Measurements from ENCODE around the gene STXBP2.

STXBP2 gene

DNA sequence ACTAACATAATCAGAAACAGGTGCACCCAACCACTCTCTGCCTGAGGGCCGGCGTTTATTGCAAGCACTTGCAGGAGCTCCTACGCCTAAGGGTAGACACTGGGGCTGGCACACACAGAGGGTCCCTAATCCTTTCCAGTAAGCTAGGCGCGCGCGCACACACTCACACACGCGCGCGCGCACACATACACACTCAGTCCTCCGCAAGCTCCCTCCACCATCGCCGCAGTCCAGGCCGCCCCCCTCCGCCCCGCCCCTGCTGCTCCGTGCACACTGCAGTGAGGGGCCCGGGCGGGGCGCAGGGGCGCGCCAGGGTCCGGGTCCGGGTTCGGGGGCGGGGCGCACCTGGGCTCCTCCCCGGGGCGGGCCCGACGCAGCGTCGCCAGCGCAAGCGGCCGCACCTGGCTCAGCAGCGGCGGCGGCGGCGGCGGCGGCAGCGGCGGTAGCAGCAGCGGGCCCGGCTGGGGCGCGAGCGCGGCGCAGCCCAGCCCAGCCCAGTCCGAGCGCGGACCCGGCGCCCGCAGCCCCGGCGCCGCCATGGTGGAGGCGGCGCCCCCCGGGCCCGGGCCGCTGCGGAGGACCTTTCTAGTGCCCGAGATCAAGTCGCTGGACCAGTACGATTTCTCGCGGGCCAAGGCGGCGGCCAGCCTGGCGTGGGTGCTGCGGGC, 41.3 kb upstream of the STXBP2 start, which contains the start of gene CAMSAP3 (continued):
- TF ChIP-seq, protein P1, sequence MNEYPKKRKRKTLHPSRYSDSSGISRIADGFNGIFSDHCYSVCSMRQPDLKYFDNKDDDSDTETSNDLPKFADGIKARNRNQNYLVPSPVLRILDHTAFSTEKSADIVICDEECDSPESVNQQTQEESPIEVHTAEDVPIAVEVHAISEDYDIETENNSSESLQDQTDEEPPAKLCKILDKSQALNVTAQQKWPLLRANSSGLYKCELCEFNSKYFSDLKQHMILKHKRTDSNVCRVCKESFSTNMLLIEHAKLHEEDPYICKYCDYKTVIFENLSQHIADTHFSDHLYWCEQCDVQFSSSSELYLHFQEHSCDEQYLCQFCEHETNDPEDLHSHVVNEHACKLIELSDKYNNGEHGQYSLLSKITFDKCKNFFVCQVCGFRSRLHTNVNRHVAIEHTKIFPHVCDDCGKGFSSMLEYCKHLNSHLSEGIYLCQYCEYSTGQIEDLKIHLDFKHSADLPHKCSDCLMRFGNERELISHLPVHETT (tag by site-specific recombination; IDR thresholded peaks at IDR 0.05), result no peak
- TF ChIP-seq ZNF211 (tag by site-specific recombination; IDR thresholded peaks at IDR 0.05; ENCODE audit: low read depth), result no peak
- TF ChIP-seq SALL2 (tag by site-specific recombination; IDR thresholded peaks at IDR 0.05; ENCODE audit: borderline replicate concordance), result no peak

DNA sequence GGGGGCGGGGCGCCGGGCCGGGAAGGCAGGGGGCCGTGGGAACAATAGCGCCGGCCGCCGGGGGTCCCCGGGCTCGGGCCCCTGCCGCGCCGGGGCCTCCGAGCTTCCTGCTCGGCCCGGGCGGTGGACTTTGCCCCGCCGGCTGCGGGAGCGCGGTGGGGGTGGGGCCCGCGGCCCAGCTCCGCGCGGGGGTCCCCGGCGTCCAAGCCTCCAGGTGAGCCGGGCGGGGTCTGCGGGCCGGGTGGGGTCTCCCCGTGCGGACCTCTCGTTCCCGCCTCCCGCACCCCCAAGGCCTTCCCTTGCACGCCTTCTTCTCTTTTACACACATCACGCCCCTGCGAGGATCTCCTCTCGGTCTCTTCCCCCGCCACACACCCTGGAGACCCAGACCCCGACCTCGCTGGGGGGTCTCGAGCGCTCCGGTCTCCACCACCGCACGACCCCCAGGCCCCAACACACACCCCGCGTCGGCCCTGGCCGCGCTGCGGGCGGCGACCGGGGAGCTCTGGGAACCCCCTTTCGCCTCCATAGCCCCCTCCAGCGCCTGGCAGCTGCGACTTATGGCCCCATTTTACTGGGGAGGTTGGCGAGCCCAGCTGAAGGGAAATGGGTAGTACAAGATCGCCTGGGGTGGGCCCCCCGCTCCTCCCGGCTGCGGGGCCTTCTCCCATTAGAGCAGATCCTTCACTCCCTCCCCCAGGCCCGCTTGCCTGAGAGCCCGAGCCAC, 40.5 kb upstream of the STXBP2 start:
- Histone ChIP-seq H3K27ac (ENCODE audit: extremely low read depth, low read depth, low read length) (no peak overlapping the region; the same call in 1 of the 2 replicates), H3K36me3 (ENCODE audit: control insufficient read depth in 2 of 2, insufficient read depth in 1 of 2, low read length in 2 of 2) (peaks cover 0 to 3% of the 10 kb centered on the region in 2 experiments; a peak in 2 of 3 replicates), H3K4me3 (ENCODE audit: low read depth, low read length) (peak overlapping the region; percentile 70), H3K9me3 (ENCODE audit: control insufficient read depth, insufficient read depth, low read depth, low read length) (no peaks in the 10 kb centered on the region), H3K4me1 (ENCODE audit: control insufficient read depth, insufficient read depth, low read length) (peaks cover 8% of the 10 kb centered on the region)
- CTCF ChIA-PET, result interaction anchor here (1.0 to 6.5 kb wide), 3 partner anchors 9 to 56 kb away, joined by 3 to 29 read pairs (median 6); no protein-coding TSS in a partner anchor
- 0 out of 2 replicates have a peak, but pooled peaks have one; percentile 2 for TF ChIP-seq ZFHX2 (tag by site-specific recombination; conservative IDR thresholded peaks at IDR 0.05)
- TF ChIP-seq ZNF558 (tag by site-specific recombination; IDR thresholded peaks at IDR 0.05), result no peak
- TF ChIP-seq ZNF274 (IDR thresholded peaks at IDR 0.05; ENCODE audit: low read length), result no peak
- no peak for TF ChIP-seq ZNF274 (tag by site-specific recombination; IDR thresholded peaks at IDR 0.05; ENCODE audit: borderline replicate concordance)
- no peak for TF ChIP-seq ZNF155 (tag by site-specific recombination; IDR thresholded peaks at IDR 0.05)
- peak; percentile 59 for TF ChIP-seq ZIC2 (tag by site-specific recombination; IDR thresholded peaks at IDR 0.05)
- TF ChIP-seq ZNF16 (tag by site-specific recombination; IDR thresholded peaks at IDR 0.05; ENCODE audit: low read depth), result no peak
- TF ChIP-seq, protein P2, sequence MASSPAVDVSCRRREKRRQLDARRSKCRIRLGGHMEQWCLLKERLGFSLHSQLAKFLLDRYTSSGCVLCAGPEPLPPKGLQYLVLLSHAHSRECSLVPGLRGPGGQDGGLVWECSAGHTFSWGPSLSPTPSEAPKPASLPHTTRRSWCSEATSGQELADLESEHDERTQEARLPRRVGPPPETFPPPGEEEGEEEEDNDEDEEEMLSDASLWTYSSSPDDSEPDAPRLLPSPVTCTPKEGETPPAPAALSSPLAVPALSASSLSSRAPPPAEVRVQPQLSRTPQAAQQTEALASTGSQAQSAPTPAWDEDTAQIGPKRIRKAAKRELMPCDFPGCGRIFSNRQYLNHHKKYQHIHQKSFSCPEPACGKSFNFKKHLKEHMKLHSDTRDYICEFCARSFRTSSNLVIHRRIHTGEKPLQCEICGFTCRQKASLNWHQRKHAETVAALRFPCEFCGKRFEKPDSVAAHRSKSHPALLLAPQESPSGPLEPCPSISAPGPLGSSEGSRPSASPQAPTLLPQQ (tag by site-specific recombination; IDR thresholded peaks at IDR 0.05), result peak; percentile 74
- TF ChIP-seq GLIS2 (tag by site-specific recombination; IDR thresholded peaks at IDR 0.05), result peak; percentile 78
- TF ChIP-seq, protein P3, sequence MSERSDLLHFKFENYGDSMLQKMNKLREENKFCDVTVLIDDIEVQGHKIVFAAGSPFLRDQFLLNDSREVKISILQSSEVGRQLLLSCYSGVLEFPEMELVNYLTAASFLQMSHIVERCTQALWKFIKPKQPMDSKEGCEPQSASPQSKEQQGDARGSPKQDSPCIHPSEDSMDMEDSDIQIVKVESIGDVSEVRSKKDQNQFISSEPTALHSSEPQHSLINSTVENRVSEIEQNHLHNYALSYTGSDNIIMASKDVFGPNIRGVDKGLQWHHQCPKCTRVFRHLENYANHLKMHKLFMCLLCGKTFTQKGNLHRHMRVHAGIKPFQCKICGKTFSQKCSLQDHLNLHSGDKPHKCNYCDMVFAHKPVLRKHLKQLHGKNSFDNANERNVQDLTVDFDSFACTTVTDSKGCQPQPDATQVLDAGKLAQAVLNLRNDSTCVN (tag by site-specific recombination; optimal IDR thresholded peaks at IDR 0.05), result peak; percentile 48
- TF ChIP-seq, protein P4, sequence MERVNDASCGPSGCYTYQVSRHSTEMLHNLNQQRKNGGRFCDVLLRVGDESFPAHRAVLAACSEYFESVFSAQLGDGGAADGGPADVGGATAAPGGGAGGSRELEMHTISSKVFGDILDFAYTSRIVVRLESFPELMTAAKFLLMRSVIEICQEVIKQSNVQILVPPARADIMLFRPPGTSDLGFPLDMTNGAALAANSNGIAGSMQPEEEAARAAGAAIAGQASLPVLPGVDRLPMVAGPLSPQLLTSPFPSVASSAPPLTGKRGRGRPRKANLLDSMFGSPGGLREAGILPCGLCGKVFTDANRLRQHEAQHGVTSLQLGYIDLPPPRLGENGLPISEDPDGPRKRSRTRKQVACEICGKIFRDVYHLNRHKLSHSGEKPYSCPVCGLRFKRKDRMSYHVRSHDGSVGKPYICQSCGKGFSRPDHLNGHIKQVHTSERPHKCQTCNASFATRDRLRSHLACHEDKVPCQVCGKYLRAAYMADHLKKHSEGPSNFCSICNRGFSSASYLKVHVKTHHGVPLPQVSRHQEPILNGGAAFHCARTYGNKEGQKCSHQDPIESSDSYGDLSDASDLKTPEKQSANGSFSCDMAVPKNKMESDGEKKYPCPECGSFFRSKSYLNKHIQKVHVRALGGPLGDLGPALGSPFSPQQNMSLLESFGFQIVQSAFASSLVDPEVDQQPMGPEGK (tag by site-specific recombination; IDR thresholded peaks at IDR 0.05), result peak; percentile 54; the same call in 1 of the 2 replicates
- TF ChIP-seq ZNF335 (tag by site-specific recombination; conservative IDR thresholded peaks at IDR 0.05), result peak; percentile 78
- 0 out of 2 replicates have a peak, but pooled peaks have one; percentile 31 for TF ChIP-seq ZEB2 (tag by site-specific recombination; IDR thresholded peaks at IDR 0.05)
- TF ChIP-seq ZFP69B (tag by site-specific recombination; IDR thresholded peaks at IDR 0.05), result peak; percentile 52; the same call in 1 of the 2 replicates
- peak; percentile 82 for TF ChIP-seq GLIS1 (tag by site-specific recombination; IDR thresholded peaks at IDR 0.05)
- POLR2A ChIA-PET, result interaction anchor here (0.6 to 2.1 kb wide), 4 partner anchors 9 to 33 kb away, joined by 3 to 13 read pairs (median 7); partner anchors contain the start of genes PET100 and XAB2
